Activated CD4-positive, alpha-beta T cell treated with anti-CD3 and anti-CD28 coated beads, Interleukin-2, Interleukin-4, amounts not matched to agents 100 ng/mL and 50 ng/mL, durations not matched to agents 16 hours and 8 hours (primary cell): ENCODE results near the gene ZNF41.

Experiments used
- DNase-seq: peaks from one replicate; pipeline ENCODE4 v3.0.0-alpha.2; 2020; ENCODE audit warnings: low spot score

Gene ZNF41

DNA sequence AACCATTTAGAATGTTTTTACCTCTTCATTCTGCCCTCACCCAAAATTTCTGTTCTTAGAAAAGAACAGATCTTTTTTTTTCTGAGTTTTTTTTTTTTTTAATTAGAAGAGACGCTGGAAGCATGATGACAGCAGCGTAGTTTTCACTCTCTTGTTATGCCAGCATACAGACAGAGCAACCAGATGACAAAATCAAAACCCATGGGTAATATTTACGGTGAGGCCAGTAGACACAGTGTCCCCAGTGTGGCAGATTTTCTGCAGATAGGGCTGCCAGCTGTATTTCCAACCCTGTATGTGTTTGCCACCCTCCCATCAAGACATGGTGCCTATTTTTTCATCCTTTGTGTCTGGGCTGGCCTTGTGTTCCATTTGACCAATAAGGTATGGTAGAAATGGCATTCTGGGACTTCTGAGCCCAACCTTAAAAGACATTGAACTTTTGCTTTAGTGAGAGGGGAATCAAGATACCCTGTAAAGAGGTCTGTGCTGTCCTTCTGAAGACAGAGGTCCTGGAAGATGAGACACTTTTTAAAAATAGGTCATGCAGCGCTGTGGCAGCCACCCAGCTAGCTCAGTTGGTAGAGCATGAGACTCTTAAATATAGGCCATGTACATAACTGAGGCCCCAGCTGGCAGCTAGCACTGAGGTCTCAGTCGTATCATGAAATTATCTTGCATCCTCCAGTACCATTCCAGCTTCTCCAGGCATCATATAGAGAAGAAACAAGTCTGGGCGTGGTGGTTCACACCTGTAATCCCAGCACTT, 6.7 kb upstream of the ZNF41 start:
- no peak for DNase-seq

DNA sequence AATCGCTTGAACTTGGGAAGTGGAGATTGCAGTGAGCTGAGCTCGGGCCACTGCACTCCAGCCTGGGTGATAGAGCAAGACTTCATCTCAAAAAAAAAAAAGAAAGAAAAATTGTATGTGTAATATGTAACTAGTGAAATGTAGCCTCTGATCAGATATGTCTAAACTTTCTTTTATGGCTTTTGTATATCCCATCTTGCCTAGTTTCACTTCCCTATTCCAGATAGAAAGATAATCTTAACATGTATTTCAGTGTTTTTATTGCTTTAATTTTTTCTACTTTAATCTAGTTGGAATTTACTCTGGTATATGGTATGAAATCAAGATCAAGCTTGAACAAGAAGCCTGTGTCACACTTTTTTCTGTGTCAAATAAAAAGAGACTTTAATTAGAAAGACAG, 1.9 kb upstream of the ZNF41 start:
- DNase-seq: no peak

DNA sequence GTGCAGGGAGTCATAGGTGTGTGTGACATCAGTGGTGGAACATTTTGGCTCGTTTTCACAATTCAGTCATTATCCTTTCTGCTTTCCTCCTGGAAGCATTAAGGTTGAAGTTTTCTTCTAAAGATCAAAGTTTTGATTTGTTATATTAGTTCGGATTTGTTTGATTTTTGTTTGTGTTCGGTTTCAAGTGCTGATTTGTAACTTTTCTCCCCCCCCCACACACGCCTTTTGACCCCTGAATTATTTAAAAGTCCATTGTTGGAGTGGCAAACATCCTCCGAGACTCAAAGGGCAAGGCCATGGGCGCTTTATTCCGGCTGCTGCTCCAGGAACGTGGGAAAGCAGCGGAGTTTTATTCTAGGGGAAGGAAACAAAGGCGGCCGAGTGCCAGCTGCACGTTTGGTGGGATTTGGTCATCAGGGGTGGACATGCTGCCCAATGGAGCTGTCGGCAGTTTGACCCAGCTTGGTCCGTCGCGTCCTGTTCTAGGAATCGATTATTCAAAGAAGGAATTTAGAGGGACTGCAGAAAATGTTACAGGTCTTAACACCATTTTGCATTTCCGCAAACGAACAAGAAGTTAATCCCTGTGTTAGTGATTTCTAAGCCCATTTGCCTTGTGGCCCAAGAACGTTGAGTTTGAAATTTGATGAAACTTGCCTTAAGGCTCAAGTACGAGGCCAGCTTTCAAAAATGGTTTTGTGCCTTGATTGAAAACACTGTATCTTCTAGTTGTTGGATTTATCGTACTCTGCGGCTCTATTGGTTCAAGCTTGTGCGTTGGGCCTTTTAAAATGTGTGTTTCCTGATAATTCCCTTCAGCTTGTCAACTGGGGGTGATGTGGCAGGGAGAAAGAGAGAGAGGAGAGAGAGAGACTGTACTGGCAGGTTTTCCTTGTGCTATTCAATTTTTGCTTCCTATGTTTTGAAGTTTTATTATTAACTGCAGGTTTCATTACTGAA, 565 bp upstream of the ZNF41 start:
- DNase-seq: no peak

DNA sequence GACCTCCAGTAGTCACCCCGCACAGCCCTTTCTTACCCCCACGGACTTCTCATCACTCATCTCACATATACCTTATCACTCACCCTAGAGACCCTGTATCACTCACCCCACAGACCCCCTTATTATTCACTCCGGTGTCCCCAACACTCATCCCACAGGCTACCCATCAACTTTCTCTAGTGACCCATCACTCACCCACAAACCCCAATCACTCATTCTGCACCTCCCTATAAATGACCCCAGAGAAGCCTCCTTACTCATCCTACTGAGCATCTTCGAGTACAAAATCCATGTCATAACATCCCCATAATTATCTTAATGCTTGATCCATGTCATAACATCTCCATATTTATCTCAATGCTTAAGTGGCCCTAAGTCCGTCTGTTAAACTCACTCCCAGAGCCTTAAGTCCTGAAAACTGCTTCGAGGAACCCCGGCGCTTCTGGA, 934 bp downstream of the ZNF41 start:
- no peak for DNase-seq

DNA sequence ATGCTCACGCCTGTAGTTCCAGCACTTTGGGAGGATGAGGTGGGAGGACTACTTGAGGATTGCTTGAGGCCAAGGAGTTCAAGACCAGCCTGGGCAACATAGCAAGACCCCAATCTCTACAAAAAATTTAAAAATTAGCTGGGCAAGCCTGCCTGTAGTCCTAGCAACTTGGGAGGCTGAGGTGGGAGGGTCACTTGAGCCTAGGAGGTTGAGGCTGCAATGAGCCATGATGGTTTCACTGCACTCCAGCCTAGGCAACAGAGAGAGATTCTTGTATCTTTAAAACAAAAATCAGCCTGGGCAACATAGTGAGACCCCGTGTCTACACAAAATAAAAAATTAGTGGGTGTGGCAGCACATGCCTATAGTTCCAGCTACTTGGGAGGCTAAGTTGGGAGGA, 1.9 kb downstream of the ZNF41 start:
- DNase-seq: no peak

DNA sequence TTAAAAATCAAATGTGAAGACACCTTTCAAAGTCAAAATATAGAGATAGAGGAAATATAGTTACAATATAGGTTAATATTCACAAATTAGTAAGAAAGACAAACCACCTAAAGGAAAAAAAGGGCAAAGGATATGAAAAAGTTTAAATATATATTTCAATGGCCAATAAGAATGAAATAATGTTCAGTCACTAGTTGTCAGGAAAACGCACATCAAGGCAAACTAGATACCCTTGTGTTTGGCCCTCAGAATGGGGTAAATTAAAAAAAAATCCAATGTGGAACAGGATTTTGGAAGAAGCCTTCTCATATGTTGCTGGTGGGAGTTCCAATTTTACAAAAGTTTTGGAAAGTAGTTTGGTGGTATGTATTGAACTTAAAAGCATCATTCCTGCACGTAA, 2.4 kb downstream of the ZNF41 start:
- DNase-seq: no peak

DNA sequence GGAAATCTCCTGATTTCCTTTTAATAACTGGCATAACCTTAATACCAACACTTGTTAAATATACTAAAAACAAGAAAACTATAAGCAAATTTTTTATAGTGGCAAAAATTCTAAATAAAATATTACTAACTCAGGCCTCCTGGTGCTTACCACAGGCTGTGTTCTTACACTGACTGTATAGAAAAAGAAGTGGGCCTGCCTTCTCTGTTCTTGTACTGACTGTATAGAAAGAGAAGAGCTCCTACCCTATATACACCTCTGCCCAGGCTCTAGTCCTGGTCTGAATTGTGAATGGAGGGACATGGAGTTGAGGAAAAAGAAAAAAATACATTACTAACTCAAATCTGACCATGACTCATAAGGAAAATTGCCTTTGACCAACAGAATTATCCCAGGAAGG, 7.5 kb downstream of the ZNF41 start:
- DNase-seq: no peak

DNA sequence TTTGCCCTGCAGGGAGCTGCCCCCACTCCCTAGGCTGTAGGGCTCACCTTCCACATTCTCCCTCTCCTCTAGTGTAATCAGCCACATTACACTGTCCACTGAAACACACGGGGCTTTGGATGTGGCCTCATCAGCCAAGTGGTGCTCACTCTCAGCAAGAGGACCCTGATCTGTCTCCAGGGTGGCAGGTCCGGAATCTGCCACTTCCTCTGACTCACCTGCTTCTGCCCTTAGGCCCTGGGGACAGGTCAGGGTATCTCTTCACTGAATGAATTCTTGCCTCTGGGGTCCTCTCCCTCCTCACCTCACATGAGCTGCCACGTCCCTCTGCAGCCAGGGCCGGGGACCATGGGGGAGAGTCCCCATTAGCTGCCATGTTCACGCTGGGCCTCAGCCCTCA, 15.9 kb downstream of the ZNF41 start:
- DNase-seq: no peak

DNA sequence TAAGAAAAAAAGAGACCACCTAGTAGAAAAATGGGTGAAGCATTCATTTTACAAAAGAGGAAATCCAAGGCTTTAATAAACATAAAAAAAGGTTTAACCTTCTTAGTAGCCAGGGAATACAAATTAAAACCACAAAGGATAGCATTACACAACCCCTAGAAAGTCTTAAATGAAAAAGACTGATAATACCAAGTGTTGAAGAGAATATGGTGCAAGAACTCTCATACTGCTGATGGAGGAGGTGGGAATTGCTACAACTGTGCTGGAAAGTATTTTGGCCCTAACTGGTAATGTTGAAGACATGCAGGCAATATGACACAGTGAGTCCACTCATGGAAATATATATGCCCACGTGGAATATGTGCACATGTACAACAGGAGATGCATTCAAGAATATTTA, 22.5 kb downstream of the ZNF41 start:
- no peak for DNase-seq

DNA sequence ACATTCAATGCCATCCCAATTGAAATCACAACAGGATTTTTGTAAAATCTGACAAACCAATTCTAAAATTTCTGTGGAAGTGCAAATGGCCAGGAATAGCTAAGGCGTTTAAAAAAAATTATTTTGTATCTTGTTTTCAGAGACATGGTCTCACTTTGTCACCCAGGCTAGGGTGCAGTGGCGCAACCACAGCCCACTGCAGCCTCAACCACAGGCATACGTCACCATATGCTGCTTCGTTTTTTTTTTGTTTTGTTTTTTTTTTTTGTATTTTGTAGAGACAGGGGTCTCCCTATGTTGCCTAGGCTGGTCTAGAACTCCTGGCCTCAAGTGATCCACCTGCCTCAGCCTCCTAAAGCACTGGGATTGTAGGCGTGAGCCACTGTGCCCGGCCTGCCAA, 24.5 kb downstream of the ZNF41 start:
- no peak for DNase-seq

DNA sequence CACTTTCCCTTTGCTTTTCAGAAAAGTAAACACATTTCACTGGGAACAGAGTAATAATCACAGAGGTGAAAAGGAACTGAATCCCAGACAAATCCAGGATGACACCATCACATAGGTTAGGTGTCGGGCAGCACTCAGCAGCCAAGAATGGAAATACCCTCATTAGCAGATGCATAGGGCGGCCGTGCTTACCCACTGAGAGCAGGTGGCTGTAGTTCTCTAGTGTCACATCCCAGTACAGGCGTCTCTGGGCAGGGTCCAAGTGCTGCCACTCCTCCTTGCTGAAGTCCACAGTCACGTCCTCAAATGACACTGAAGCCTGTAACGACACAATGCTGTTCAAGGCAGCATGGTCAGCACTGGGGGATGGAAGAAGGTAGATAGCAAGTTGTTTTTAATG, 26.9 kb downstream of the ZNF41 start:
- no peak for DNase-seq

DNA sequence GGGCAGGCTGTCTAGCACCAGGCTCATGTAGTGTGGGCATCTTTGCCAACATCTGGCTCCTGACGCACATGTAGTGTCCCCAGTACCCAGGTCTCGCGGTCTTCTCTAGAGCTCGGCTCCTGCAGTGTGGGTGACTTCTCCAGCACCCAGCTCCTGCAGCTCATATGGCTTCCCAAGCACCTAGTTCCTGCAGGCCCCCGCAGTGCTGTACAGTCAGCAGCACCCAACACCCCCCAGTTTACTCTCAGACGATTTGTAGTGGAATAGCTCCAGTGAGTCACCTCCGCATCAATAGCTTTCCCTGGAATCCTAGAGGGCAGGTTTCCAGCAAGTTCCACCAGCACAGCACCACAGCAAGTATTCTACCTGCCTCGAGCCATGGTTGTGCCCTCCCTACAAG, 30.9 kb downstream of the ZNF41 start:
- DNase-seq: no peak

DNA sequence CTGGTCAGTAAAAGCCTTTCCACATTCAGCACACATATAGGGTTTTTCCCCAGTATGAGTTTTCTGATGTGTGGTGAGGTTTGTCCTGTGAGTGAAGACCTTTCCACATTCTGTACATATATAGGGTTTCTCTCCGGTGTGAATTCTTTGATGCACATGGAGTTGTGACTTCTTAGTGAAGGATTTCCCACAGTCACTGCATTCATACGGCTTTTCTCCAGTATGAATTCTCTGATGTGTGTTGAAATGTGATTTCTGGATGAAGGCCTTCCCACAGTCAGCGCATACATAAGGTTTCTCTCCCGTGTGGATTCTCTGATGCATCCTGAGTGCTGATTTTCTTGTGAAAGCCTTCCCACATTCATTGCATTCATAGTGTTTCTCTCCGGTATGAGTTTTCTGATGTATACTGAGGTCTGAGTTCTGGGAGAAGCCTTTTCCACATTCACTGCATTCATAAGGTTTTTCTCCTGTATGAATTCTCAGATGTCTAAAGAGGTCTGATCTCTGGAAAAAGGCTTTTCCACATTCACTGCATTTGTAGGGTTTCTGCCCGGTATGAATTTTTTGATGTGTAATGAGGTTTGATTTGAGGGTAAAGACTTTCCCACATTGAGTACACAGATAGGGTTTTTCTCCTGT, 34.7 kb downstream of the ZNF41 start:
- no peak for DNase-seq

DNA sequence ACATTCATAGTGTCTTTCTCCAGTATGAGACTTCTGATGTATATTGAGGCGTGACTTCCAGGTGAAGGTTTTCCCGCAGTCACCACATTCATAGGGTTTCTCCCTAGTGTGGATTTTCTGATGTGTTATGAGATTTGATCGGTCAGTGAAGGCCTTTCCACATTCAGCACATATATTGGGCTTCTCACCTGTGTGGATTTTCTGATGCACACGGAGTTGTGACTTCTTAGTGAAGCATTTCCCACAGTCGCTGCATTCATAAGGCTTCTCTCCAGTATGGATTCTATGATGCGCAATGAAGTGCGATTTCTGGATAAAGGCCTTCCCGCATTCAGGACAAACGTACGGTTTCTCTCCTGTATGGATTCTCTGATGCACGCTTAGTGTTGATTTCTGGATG, 35.4 kb downstream of the ZNF41 start:
- no peak for DNase-seq

DNA sequence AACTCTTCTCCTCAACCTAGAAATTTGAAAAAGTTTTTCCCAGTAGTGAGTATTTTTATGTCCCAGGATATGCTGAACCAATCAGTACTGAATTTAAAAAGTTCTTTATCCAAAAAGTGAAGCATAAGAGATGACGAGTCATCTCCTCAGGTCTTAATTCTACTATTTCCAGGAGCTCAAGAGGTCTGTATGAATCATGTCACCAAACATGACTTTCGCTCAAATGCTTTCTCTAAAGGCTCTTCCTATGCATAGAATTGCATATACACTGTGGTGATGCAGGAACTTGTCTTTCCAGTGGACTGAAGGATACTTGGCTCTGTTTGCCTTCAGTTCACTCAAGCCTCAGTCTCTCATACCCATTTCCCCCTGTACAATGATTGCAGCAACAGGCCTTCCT, 36.1 kb downstream of the ZNF41 start:
- no peak for DNase-seq

DNA sequence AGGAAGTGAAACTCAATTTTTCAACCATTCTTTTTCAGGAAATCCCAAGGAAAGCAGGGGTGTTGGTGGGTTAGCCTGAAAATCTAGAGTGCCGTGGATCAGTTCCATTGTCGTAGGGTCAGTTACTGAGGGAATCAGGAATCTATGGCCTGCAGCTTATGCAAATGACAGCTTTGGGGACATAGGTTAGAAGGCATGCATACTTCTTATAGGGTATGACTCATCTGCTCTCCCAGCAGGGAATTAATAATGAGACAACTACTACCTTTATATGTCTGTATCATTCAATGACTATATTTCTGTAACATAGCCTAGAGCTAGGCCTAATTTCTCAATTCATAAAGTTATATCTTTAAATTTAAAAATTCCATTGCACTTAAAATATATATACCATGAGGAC, 36.6 kb downstream of the ZNF41 start:
- no peak for DNase-seq

DNA sequence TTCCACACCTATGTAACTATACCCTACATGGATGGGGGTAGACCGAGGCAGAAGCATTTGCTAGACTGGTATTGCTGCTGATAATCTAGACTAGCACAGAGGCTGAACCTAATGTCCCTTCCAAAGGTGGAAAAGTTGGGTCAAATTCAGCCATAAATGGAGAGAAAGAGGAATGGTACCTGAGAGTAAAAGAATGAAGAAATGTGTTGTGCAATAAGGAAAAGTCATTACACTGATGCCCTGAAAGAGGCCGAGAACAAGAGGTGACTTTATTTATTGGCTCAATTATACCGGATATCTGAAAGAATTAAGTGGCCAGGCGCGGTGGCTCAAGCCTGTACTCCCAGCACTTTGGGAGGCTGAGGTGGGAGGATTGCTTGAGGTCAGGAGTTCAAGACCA, 52.1 kb downstream of the ZNF41 start:
- DNase-seq: no peak

DNA sequence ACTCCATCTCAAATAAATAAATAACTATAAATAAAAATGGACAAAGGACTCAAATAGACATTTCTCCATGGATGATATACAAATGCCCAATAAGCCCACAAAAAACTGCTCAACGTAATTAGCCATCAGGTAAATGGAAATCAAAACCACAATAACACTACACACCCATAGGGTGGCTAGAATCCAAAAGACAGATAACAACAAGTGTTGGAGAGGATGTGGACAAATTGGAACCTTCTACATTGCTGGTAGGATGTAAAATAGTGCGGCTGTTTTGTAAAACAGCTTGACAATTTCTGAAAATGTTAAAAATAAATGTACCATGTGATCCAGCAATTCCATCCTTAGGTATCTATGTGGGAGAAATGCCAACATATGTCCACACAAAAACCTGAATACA, 60.6 kb downstream of the ZNF41 start:
- no peak for DNase-seq

DNA sequence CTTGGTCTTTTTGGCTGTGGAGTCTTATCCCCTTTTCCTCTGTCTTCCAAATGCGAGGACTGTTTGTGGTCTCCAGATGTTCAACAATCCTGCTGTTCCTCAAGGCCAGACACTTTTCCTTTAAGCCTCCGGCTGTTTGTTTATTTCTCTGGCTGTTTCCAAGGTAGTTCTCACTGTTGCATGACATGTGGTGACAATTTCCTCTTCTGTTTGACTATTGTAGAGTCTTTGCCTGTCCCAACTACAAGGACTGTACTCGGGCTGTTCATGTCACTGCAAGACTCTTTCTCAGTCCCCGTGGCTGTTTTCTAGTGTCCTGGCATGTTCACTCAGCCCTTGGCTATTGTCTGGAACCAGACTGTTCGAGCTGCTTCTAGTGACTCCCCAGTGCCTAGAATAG, 62.1 kb downstream of the ZNF41 start:
- DNase-seq: no peak

DNA sequence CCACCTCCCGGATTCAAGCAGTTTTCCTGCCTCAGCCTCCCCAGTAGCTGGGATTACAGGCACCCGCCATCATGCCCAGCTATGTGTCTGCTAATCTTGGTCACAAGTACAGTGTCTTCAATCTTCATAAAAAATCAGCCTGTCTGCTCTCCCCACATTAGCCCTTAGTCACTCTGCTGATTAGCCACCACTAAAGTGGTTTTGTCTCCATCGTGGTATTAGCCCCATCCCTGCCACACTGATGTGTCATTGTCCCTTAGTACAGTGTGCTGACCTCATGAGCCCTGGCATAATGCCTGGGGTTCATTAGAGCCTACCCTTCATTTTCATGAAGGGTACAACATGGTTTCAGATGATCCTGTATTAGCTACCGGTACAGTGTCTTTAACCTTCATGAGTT, 62.8 kb downstream of the ZNF41 start:
- DNase-seq: no peak

DNA sequence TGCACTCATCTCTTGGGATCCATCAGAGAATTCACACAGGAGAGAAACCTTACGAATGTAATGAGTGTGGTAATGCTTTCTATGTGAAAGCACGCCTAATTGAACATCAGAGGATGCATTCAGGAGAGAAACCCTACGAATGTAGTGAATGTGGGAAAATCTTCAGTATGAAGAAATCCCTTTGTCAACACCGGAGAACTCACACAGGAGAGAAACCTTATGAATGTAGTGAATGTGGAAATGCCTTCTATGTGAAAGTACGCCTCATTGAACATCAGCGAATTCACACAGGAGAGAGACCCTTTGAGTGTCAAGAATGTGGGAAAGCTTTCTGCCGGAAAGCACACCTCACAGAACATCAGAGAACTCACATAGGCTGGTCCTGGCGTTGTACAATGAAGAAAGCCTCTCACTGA, 69.8 kb downstream of the ZNF41 start:
- no peak for DNase-seq
